PFSK-1 (cell line): ENCODE data around the gene PIK3R1.

Source experiments
- POLR2AphosphoS5 ChIP-seq: IDR thresholded peaks from 2 replicates; pipeline ENCODE4 v1.6.1; 2012; ENCODE audit warnings: low read depth, mild to moderate bottlenecking, control low read depth, low read length, moderate library complexity
- REST ChIP-seq, 2 experiments: IDR thresholded peaks; 2 replicates each; pipeline versions ENCODE4 v1.6.1 to v1.8.0; 2011 to 2012; ENCODE audit warnings: low read depth in 2 of 2, low read length in 2 of 2, control low read depth in 1 of 2, inconsistent platforms in 1 of 2, mild to moderate bottlenecking in 1 of 2, moderate library complexity in 1 of 2; ENCODE audit not compliant: insufficient read depth in 1 of 2

- no peak for TF ChIP-seq POLR2AphosphoS5
- TF ChIP-seq REST (IDR thresholded peaks at IDR 0.05; ENCODE audit: insufficient read depth in 1 of 2, low read depth in 2 of 2, low read length in 2 of 2): no peak
Observed at GRCh38 chr5:68221488-68221887, 5.9 kb downstream of the PIK3R1 start.
